HG03469 (cell line): ENCODE data around the gene MFF.

ENCODE experiments used
- ATAC-seq: cut with Tn5 transposase; IDR thresholded peaks from one replicate; pipeline ENCODE4 v1.9.1; 2021; ENCODE audit warnings: mild to moderate bottlenecking, moderate library complexity, moderate number of reproducible peaks; ENCODE audit not compliant: unreplicated experiment

MFF gene, protein sequence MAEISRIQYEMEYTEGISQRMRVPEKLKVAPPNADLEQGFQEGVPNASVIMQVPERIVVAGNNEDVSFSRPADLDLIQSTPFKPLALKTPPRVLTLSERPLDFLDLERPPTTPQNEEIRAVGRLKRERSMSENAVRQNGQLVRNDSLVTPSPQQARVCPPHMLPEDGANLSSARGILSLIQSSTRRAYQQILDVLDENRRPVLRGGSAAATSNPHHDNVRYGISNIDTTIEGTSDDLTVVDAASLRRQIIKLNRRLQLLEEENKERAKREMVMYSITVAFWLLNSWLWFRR

DNA sequence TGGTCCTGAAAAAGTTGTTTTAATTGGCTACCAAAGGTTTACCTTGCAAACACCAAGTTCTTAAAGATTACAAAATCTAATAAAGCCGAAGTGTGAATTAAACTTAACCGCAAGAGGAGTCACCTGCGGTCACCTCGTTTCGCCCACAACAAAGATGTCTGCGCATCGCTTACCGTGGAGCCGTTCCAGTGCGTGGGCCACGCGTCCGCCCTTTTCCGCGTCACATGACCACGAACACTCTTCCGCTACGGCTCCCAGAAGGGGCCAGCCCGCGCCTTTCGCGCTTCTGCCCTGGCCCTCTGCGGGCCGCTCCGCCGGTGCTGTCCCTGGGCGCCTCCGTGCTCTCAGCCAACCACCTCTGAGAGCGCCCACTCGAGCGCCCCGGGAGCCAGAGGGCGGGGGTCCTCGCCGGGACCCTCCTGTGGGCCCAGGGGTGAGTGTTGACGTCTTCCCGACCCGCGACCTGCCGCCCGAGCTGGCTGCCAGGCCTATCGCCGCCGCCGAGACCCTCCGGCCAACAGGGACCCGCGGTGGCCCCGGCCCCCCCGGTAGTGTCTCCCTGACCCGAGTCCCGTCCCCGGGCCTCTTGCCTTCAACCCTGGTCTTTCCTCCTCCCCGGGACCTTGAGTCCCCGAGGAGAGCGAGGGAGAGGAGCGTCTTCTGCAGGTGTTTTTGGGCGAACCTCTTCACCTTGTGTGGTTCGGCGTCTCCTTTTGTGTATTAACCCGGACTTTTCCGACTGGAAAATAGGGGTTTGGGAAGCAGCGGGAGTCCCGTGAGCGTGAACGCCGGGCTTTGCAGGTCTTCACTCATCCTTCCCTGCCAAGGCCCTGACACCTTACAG, at the start of gene MFF:
TSS of gene MFF (plus strand) at position 257 of the 844 bp plus-strand sequence. CDS start 5,415 bp downstream, outside the sequence.
- peak; percentile 95 for ATAC-seq

DNA sequence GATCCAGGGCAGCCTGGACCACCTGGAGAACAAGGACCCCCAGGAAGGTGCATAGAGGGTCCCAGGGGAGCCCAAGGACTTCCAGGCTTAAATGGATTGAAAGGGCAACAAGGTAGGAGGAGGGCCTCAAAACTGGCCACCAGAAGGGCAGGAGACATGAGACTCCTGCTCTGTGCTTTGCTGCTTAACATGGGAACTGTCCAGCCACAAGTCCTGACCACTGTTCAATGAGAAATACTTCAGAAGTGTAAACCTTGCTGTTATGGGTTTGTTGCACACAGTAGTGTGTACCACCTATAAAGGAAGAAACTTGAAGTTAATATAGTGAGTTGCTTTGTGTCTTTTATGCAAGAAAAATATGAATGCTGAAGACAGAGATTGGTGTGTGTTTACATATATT, 44.2 kb upstream of the MFF start:
- ATAC-seq = no peak

DNA sequence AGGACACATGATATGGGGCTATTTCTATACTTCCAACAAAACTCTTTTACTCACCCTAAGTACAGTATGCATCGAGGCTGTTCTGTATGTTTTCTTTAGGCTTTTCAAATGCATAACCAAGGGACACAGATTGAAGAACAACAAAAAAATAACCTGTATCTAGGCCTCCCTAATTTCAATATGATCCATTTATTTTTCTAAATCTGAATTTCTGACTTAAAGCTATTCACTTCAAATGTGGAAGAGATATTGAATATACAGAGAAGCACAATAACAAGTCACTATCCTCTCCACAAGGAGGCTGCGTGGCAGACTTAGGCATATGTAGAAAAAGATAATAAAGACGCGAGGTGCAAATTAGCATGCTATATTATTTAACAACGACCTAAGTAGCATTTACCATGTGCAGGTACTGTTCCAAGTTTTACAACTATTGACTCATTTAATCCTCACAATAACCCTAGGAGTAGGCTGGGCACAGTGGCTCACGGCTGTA, 39.3 kb upstream of the MFF start:
- ATAC-seq = no peak

GRCh38 chr2:227287771-227288170, 37.3 kb upstream of the MFF start:
- ATAC-seq = no peak

- no peak for ATAC-seq
These were observed 32.7 kb upstream of the MFF start for GRCh38 chr2:227292314-227292713.

DNA sequence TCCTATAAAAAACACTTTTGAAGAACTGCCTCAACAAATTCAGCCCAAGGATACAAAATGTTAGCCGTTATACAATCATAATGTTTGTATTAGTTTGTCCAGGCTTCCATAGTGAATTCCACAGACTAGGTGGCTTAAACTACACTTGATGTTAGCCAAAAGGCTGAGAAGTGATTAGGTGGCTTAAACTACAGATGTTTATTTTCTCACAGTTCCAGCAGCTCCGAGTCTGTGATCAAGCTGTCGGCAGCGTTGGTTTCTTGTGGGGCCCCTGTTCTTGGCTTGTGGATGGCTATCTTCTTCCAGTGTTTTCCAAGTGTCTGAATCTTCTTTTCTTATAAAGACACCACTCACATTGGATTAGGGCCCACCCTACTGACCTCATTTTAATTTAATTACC, 31.5 kb upstream of the MFF start:
- no peak for ATAC-seq

DNA sequence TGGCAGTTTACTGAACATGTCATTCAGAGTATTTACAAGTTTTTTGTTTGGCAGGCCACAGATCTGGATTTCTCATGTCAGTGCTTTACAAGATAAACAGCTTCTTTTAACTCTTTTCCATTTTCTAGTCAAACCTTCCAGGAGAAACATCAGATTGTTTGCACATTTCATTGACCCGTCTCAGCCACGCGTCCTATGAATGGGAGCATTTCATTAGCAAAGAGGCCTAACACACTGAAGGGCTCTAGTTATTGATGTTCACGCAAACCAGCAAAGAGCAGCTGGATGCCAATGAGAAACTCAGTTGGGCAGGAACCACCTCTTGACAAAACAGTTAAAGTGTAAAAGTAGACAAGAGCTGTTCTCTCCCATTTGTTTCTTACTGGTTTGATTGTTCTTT, 29.2 kb upstream of the MFF start:
- ATAC-seq = no peak

DNA sequence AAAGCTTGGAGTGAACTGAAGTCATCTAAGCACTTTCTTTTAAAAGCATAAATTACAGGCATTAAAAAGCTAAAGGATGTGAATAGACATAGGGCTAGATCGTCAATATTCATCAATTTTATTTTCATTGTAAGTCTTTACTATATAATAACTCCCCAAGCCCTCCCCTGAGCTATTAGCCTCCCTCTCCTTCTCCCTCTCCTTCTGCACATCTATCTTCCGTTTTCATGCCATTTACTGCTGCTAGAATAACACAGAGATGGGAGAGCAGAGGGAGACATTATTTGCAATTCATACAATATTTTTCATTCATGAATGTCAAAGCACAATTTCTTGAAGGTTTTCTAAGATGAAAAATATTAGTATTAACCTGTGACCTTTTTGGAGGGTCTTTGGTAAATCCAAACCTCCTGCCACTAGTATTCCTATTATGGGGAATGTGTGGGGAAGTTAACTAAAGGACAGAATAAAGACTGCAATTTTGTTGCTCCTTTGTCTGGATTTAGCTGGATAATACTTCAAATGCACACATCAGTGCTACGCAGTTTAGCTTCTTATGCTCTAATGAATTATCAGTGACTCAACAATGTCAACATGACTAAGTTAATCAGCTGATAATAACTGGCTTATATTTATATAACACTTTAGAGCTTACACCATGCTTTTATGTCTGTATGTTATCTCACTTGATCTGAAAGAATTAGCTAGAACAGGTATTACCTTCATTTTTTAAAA, 28.2 kb upstream of the MFF start:
- ATAC-seq = no peak

- no peak for ATAC-seq
These were observed 23.5 kb upstream of the MFF start for GRCh38 chr2:227301523-227301922.

DNA sequence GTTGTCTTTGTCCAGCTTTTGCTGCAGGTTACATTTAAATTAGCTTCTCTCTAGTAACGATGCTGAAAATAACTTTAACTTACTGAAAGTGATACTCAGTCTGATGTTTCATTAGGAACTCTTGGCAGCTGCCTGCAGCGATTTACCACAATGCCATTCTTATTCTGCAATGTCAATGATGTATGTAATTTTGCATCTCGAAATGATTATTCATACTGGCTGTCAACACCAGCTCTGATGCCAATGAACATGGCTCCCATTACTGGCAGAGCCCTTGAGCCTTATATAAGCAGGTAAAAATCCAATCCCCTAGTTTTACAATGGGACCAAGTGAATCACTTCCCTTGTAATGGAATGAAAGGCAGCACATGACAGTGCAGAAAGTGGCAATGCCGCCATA, 16.3 kb upstream of the MFF start:
- peak; percentile 71 for ATAC-seq

DNA sequence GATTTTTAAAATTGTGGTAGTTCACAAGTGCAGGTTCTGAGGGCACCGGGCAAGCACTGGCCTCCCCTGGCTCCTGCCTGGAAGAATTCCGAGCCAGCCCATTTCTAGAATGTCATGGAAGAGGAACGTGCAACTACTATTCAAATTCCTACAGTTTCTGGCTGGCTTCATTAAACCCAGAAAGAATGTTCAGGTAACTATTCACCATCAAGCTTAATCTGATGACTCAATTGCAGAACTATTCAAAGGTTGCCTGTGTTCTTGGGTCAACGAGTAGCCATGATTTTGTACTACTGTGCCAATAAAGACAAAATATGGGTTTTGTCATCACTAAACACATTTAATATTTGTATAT, 14.3 kb upstream of the MFF start:
- ATAC-seq = no peak

DNA sequence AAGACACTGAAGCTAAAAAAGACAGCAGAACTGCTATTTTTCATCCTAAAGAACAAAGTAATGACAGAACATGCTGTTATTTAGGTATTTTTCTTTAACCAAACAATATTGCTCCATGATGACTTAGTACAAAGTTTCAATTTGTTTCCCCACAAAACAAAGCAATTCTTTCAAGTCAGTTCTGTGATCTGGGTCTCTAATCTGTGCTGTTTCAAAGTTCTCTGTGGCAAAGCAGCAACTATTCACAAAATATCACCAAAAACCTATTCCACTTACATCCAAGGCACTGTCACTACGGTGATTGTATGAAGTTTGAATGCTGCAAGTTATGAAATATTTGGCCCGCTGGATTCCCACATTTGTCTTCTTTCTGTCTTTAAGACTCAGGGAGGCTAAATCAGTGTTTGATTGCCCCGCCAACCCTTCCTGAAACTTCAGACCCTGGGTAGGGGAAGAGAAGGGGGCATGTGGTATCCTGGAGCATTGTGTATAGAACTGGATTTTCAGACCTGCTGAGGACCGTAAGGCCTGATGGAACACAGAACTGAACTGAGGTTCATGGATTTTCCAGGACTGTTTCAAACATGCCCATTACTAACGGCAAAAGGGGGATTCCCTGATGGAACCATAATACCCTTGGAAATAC, 13.1 kb upstream of the MFF start:
- no peak for ATAC-seq

GRCh38 chr2:227312579-227312978, 12.5 kb upstream of the MFF start:
- ATAC-seq = no peak

- ATAC-seq = no peak
These were observed 11.7 kb upstream of the MFF start for GRCh38 chr2:227313310-227313709.

DNA sequence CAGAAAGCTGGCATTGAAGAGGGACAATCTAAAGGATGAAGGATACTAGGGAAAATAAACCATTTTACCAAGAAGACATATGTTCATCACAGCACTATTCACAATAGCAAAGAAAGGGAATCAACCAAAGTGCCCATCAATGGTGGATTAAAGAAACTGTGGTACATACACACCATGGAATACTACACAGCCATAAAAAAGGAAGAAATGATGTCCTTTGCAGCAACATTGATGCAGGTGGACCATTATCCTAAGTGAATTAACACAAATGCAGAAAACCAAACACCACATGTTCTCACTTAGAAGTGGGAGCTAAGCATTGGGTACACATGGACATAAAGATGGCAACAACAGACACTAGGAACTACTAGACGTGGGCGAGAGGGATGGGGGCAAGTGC, 7.2 kb upstream of the MFF start:
- no peak for ATAC-seq

GRCh38 chr2:227320305-227321094, 4.6 kb upstream of the MFF start:
- ATAC-seq = no peak

GRCh38 chr2:227322530-227323205, 2.4 kb upstream of the MFF start:
- no peak for ATAC-seq

DNA sequence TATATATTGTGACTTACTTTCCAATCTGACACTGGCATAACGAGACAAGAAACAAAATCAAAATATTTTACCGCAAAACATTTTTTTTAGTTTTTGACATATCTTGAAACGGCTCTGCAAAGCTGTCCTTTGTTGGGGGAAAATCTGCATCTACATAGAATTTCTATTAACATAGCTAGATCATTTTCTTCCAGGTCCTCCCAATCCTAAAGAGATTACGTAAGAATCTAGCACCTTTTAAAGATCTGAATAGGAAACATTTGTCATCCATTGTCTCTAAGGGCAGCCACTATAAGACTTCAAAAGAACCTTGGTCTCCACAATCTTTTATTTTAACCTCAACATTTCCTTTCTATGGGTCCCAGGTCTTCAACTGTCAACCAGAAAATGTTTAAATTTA, 1.2 kb upstream of the MFF start:
- ATAC-seq = no peak

DNA sequence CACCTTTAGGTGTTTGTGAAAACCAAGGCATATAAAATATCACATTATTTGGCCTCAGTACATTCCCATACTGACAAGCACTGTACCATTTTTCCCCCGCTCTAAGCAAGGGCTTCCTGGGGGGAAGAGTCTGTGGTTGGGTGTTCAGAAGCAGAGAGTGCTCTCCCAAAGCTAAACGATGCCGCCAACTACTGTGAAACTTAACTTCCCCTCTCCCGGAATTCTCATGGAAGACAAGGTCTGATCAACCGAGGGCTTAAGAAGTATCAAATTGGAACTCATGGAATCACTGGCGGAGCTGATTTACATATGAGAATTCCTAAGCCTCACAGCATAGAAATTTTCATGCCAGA, 433 bp upstream of the MFF start:
- ATAC-seq = no peak

- ATAC-seq = no peak
These were observed 766 bp downstream of the MFF start for GRCh38 chr2:227325839-227326195.
